Measurements from ENCODE around the gene DNAJC4.

The DNAJC4 gene

DNA sequence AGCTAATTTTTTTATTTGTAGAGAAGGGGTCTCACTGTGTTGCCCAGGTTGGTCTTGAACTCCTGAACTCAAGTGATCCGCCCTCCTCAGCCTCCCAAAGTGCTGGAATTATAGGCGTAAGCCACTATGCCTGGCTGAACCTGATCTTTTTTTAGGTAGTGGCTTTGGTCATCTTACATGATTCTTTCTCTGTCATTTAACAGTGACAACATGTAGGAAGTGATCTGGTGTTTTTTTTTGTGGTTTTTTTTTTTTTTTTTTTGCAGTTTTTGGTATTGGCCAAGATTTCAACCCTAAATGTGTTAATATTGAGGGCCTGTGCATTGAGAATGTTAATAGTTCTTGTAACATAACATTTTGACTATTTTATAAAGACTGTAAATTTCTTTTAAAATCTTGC lies 31.8 kb upstream of the DNAJC4 start:
- Histone ChIP-seq H4K20me1 (ENCODE audit: insufficient read depth, low read length, poor library complexity, severe bottlenecking) (peaks cover 11% of the 10 kb centered on the region), H3K36me3 (ENCODE audit: insufficient read depth, low read length) (peaks cover 92% of the 10 kb centered on the region; the same call in 1 of the 2 replicates), H3K9me2 (replicated peaks; ENCODE audit: low read depth, low read length) (no peaks in the 10 kb centered on the region), H3K9me3 (ENCODE audit: insufficient read depth, low read depth, low read length) (no peaks in the 10 kb centered on the region), H2AFZ (ENCODE audit: low read length) (no peak overlapping the region), H3K79me2 (ENCODE audit: insufficient read depth, low read length) (peaks cover 23% of the 10 kb centered on the region; the same call in 1 of the 2 replicates), H3K9ac (ENCODE audit: low read depth, low read length, poor library complexity, severe bottlenecking) (no peak overlapping the region), H3K4me3 (ENCODE audit: low read length, poor library complexity, severe bottlenecking) (no peak overlapping the region), H3K4me1 (ENCODE audit: insufficient read depth, low read length, poor library complexity, severe bottlenecking) (no peaks in the 10 kb centered on the region), H3K27me3 (ENCODE audit: insufficient read depth, low read length, poor library complexity, severe bottlenecking) (no peaks in the 10 kb centered on the region), H3F3A (ENCODE audit: low read depth) (no peaks in the 10 kb centered on the region), H3K4me2 (ENCODE audit: low read depth, low read length, poor library complexity, severe bottlenecking) (no peak overlapping the region)
- no peak for TF ChIP-seq CTCF (conservative IDR thresholded peaks at IDR 0.05; ENCODE audit: low read length)
- no peak for TF ChIP-seq EZH2phosphoT487 (IDR thresholded peaks at IDR 0.05; ENCODE audit: borderline replicate concordance)

GRCh38 chr11:64201543-64201942 lies 28.8 kb upstream of the DNAJC4 start:
- peaks cover 6% of the 10 kb centered on the region; the same call in 1 of the 2 replicates for H3F3A ChIP-seq (ENCODE audit: low read depth)
- no peak overlapping the region for H2AFZ ChIP-seq (ENCODE audit: low read length)
- H3K79me2 ChIP-seq (ENCODE audit: insufficient read depth, low read length): peaks cover 27% of the 10 kb centered on the region; the same call in 1 of the 2 replicates
- no peak overlapping the region for H3K9ac ChIP-seq (ENCODE audit: low read depth, low read length, poor library complexity, severe bottlenecking)
- H3K36me3 ChIP-seq (ENCODE audit: insufficient read depth, low read length): peaks cover 71% of the 10 kb centered on the region; the same call in 1 of the 2 replicates
- H3K4me2 ChIP-seq (ENCODE audit: low read depth, low read length, poor library complexity, severe bottlenecking): no peak overlapping the region
- H4K20me1 ChIP-seq (ENCODE audit: insufficient read depth, low read length, poor library complexity, severe bottlenecking): peaks cover 13% of the 10 kb centered on the region
- peaks cover 13% of the 10 kb centered on the region for H3K4me1 ChIP-seq (ENCODE audit: insufficient read depth, low read length, poor library complexity, severe bottlenecking)
- no peaks in the 10 kb centered on the region for H3K27me3 ChIP-seq (ENCODE audit: insufficient read depth, low read length, poor library complexity, severe bottlenecking)
- no peaks in the 10 kb centered on the region for H3K9me3 ChIP-seq (ENCODE audit: insufficient read depth, low read depth, low read length)
- H3K9me2 ChIP-seq (replicated peaks; ENCODE audit: low read depth, low read length): no peaks in the 10 kb centered on the region
- no peak overlapping the region for H3K4me3 ChIP-seq (ENCODE audit: low read length, poor library complexity, severe bottlenecking)
- TF ChIP-seq CTCF (conservative IDR thresholded peaks at IDR 0.05; ENCODE audit: low read length): no peak
- TF ChIP-seq EZH2phosphoT487 (IDR thresholded peaks at IDR 0.05; ENCODE audit: borderline replicate concordance): no peak

DNA sequence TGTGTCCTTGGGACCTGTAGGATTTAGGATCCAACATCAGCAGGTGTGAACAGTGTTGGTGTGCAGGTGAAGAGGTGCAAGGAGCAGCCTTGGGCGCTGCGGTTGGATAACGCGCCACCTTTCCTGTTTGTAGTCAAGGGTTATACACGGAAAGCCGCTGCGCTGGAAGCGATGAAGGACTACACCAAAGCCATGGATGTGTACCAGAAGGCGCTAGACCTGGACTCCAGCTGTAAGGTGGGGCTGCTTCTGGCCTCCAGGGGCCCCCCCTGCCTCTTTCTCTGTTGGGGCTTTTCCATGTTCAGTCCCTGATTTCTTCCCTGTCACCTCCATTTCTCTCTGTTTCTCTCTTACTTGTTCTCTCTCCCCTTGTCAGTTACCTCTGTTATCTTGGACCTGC lies 27.4 kb upstream of the DNAJC4 start:
- H3K4me1 ChIP-seq (ENCODE audit: insufficient read depth, low read length, poor library complexity, severe bottlenecking): peaks cover 13% of the 10 kb centered on the region
- no peaks in the 10 kb centered on the region for H3K9me3 ChIP-seq (ENCODE audit: insufficient read depth, low read depth, low read length)
- H3K27me3 ChIP-seq (ENCODE audit: insufficient read depth, low read length, poor library complexity, severe bottlenecking): no peaks in the 10 kb centered on the region
- H3K36me3 ChIP-seq (ENCODE audit: insufficient read depth, low read length): peaks cover 57% of the 10 kb centered on the region; the same call in 1 of the 2 replicates
- H3K9me2 ChIP-seq (replicated peaks; ENCODE audit: low read depth, low read length): no peaks in the 10 kb centered on the region
- TF ChIP-seq CTCF (conservative IDR thresholded peaks at IDR 0.05; ENCODE audit: low read length): no peak
- TF ChIP-seq EZH2phosphoT487 (IDR thresholded peaks at IDR 0.05; ENCODE audit: borderline replicate concordance): no peak
- H3K79me2 ChIP-seq (ENCODE audit: insufficient read depth, low read length): peaks cover 31% of the 10 kb centered on the region
- peaks cover 14% of the 10 kb centered on the region for H4K20me1 ChIP-seq (ENCODE audit: insufficient read depth, low read length, poor library complexity, severe bottlenecking)
- H3K4me2 ChIP-seq (ENCODE audit: low read depth, low read length, poor library complexity, severe bottlenecking): no peak overlapping the region
- no peak overlapping the region for H3K4me3 ChIP-seq (ENCODE audit: low read length, poor library complexity, severe bottlenecking)
- no peak overlapping the region for H2AFZ ChIP-seq (ENCODE audit: low read length)
- peaks cover 6% of the 10 kb centered on the region; the same call in 1 of the 2 replicates for H3F3A ChIP-seq (ENCODE audit: low read depth)
- no peak overlapping the region for H3K9ac ChIP-seq (ENCODE audit: low read depth, low read length, poor library complexity, severe bottlenecking)
